ENCODE data around the gene GPD1L.
A peak's percentile ranks its signal among the peaks of the same experiment; 100 is the strongest.

GPD1L gene

GRCh38 chr3:32140943-32141342, 34.5 kb downstream of the GPD1L start:
- DNase-seq, result no peak

GRCh38 chr3:32143849-32144757, 37.7 kb downstream of the GPD1L start:
- no peak for DNase-seq

GRCh38 chr3:32146746-32147211, 40.4 kb downstream of the GPD1L start:
- DNase-seq, result no peak

GRCh38 chr3:32147509-32147908, 41.1 kb downstream of the GPD1L start:
- no peak for DNase-seq

GRCh38 chr3:32147933-32148332, 41.5 kb downstream of the GPD1L start:
- DNase-seq, result no peak

GRCh38 chr3:32148351-32148750, 41.9 kb downstream of the GPD1L start:
- no peak for DNase-seq

GRCh38 chr3:32153414-32154204, 47.2 kb downstream of the GPD1L start:
- no peak for DNase-seq

GRCh38 chr3:32154205-32154579, 47.8 kb downstream of the GPD1L start:
- DNase-seq, result no peak

GRCh38 chr3:32155117-32155516, 48.7 kb downstream of the GPD1L start:
- DNase-seq, result no peak

- DNase-seq, result no peak
Observed at GRCh38 chr3:32157600-32158264, 51.3 kb downstream of the GPD1L start.

- no peak for DNase-seq
Observed at GRCh38 chr3:32160706-32161214, 54.3 kb downstream of the GPD1L start.

GRCh38 chr3:32165442-32165841, 59.0 kb downstream of the GPD1L start:
- no peak for DNase-seq

GRCh38 chr3:32166654-32167053, 60.2 kb downstream of the GPD1L start:
- DNase-seq, result no peak

GRCh38 chr3:32172420-32172819, 66.0 kb downstream of the GPD1L start:
- DNase-seq, result no peak

- peak; percentile 12 for DNase-seq
Observed at GRCh38 chr3:32175607-32176197, 69.3 kb downstream of the GPD1L start.

GRCh38 chr3:32176989-32177701, 70.7 kb downstream of the GPD1L start:
- peak; percentile 11 for DNase-seq

- no peak for DNase-seq
Observed at GRCh38 chr3:32177702-32178198, 71.3 kb downstream of the GPD1L start.

- no peak for DNase-seq
Observed at GRCh38 chr3:32180141-32180784, 73.8 kb downstream of the GPD1L start.

- DNase-seq, result no peak
Observed at GRCh38 chr3:32181365-32181764, 74.9 kb downstream of the GPD1L start.

- no peak for DNase-seq
Observed at GRCh38 chr3:32181796-32182195, 75.4 kb downstream of the GPD1L start.

GRCh38 chr3:32184187-32184730, 77.8 kb downstream of the GPD1L start:
- DNase-seq, result no peak

Measured in effector CD8-positive, alpha-beta T cell (primary cell).